Head of caudate nucleus (tissue), 42 donors: ENCODE data around the gene OR10AD1.

Experiments used
- DNase-seq, 42 donors: peaks; one replicate each; pipeline versions ENCODE4 v3.0.0 to v3.0.0-alpha.2; 2020 to 2021; ENCODE audit warnings: mixed read lengths in 7 of 42
- intact Hi-C: fragments of 100-400 bp; cut with DNase I; formaldehyde crosslinking; loops from one replicate; pipeline ENCODE4 v1.15.0; 2022

The OR10AD1 gene

DNA sequence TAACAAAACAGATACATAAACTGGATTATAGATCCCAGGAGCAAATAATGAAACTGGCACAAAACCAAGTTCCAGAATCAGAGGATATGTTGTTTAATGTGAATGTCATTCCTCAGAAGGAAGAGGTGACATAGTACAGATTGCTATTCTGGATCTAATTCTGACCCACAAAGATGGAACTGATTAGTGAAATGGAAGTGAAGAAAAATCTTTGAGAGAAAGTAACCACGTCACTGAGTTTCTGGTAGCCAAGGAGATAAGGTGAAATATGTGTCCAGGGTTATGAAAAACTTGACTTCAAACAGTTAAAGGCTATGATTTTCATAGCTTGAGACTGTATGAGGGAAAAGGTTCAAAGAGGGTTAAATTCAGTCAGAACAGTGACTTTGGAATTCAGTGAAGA, 8.3 kb downstream of the OR10AD1 start:
- no peak for DNase-seq
- intact Hi-C loops = no loop called here

DNA sequence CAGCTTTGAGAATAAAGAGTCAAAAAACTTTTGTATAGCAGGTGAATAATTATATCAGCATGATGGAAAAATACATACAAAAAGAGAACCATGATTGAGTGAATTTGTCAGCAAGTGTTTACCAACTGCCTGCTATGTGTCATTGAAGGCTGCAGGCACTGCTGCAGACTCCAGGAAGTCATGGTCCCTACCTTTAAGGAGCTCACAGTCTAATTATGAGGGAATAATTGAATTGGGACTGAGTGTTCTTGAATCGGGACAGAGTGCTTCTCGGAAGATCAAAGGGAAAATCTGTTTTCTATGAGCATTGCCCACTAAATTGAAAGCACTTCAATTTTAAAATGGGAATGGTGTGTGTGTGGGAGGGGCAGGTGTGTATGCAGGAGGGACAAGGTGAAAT, 9.5 kb downstream of the OR10AD1 start:
- DNase-seq = no peak
- intact Hi-C loops = no loop called here

DNA sequence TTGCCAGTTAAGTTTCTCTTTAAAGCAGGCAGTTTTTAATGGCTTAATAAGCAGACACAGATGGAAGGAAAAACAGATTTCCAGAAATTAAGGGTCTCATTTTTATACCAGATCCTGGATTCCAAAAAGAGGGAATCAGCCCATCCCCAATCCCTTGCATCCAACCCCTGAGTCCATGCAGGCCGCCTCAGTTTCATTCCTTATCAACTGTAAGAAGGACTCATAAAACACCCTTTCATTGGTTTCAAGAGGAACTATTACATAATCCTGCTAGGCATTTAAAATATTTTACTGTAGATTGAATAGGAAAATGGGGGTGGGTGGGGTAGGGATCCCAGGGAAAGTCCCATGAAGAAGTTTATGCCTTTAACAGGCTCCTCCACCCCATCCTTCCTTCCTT, 10.2 kb downstream of the OR10AD1 start:
- DNase-seq = no peak
- intact Hi-C loops = no loop called here

DNA sequence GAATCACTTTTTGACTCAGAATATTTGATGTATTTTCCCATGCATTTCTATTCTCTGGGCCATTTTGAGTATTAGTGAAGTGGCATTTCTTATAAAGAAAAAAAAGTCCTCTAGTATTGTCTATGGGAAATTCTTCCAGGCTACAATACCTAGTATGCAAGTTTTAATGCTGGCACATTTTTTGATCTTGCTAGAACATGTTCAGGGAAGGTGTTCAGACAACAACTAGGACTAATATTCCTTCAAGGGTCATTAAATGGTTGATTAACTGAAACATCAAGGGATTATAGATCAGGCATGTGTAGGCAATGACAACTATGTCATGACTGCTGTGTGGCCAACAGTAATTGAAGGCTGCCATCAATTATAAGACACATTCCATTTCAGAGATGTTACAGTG, 12.0 kb downstream of the OR10AD1 start:
- DNase-seq = no peak
- intact Hi-C loops = no loop called here

DNA sequence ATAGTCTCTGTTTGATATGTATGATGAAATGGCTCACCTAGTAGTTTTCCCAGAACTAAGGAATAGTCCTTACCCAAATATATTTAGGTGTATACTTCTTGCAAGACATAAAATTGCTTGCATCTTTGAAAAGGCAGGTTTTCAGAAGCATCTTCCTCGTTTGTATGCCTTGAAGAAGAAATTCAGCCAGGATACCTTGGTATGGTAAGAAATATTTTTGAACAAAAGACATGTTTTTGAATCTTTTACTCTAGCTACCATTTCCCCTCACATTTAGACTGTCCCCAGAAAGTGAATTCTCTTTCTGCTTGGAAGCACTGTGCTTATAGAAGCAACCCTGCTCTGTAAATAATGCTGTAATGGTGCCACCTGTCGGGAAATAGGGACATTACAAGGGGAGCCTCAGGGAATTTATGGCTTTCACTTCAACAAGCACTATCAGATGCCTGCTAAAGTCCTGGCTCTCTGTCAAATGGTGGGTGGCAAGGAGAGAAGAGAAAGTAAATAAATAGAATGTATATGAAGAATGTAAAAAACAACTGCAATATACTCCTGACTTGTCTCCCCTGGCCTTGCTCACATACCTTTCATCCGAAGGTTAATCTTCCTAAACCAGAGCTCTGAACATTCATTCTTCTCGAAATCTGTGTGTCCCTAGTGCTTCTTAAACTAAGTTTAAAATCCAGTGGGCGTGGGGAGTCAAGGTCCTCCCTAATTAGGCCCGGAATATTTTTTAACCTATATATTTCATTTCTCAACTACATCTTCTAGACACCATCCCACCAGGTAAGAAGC, 13.6 kb downstream of the OR10AD1 start:
- intact Hi-C loops = no loop called here
- DNase-seq = peak in 41 of 42 donors; percentile 15 to 91 (median 78)

DNA sequence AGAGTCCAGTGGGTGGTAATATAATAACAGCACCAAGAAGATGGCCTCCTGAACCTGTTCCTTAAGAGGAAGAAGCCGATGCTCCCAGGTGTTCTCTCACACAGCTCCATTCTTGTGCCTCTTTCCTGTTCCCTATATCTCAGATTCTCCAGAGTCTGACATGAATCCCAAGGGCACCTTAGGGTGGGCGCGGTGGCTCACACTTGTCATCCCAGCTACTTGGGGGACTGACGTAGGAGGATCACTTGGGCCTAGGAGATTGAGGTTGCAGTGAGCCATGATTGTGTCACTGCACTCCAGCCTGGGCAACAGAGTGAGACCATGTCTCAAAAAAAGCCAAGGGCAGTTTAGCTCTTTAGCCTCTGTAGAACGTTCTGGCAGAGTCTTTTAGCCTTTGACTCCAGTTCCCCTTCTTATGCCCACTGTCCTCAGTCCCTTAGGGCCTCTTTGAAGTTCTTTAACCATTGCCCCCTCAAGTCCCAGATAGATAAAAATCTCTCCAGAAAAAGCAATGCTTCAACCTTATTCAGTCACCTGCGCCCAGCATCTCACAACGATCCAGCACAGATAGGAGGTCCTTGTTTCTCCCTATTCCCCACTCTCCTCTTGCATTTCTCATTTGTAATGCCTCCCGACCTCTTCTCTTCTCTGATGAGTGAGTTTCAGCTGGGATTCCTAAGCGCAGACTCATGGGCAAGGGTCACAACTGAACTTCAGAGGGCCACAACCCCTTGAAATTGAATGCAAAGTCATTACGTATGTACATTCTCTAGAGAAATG, 15.0 kb downstream of the OR10AD1 start:
- intact Hi-C loops = no loop called here
- no peak for DNase-seq

DNA sequence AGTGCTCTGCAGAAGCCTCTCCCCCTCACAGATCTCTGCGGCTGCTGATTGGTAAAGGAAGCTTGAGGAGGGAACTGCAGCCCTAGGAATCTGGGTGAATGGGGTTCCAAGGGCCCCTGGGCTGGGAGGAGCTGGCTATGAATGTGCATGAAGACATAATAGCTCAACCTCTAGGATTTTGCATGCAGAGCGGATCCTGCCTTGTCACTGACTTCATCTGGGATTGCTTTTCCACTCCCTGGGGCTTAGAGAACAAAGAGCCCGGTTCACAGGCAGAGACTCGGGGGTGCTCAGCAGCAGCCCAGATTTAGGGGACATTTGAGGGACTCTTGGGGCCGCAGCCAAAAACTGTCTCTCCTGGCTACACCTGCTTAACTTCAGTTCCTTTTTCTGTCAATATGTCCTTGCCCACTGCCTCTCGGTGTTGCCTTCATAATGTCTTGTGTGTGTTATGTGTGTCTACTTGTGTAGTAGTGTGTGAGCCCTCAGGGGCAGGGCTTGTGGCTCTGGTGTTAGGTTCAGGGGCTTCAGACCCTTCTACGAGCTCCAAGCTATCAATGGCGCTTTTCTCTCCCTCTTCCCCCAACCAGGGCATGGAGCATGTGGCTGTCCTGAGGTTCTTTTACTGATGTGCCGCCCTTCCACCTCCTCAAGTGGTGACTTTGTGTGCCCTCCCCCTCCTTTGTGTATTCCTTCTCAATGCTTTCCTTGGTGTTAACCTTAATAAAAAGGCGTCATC, 17.7 kb downstream of the OR10AD1 start:
- peak in 41 of 42 donors; percentile 33 to 90 (median 63) for DNase-seq
- intact Hi-C loops = no loop called here

DNA sequence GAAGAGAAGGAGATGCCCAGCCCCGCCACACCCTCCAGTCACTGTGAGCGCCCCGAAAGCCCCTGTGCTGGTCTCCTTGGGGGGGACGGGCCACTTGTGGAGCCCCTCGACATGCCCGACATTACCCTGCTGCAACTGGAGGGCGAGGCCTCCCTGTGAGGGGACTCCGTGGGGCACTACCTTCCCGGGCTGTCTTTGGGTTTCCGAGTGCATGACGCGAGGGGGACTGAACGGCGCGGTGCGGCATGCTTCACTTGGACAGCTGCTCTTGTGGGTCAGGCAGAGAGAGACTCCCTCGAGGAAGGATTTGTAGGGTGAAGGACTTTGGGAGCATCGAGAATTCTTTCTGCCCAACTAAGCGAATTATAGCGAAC, 18.6 kb downstream of the OR10AD1 start:
- intact Hi-C loops = no loop called here
- DNase-seq = peak in 11 of 42 donors; percentile 9 to 51 (median 17)

DNA sequence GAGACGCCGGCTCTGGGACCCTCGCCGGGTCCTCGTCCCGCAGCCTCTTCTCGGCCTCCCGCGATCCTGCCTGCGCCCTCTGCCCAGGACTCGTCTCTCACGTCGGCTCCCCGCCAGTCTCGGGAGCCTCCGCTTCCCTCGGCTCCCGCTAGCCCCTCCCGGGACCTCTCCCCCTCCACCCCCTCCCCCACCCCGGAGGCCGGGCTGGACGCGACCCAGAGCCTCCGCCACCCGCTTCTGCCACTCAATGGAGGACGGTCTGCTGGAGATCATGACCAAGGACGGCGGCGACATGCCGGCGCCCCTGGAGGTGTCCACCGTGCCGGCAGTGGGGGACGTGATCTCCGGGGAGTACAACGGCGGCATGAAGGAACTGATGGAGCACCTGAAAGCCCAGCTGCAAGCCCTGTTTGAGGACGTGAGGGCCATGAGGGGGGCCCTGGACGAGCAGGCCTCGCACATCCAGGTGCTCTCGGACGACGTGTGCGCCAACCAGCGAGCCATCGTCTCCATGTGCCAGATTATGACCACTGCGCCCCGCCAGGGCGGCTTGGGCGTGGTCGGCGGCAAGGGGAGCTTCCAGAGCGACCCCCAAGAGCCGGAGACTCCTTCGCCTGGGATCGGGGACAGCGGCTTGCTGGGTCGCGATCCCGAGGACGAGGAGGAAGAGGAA, 19.1 kb downstream of the OR10AD1 start:
- peak in 12 of 42 donors; percentile 7 to 49 (median 17) for DNase-seq
- intact Hi-C loops = no loop called here

DNA sequence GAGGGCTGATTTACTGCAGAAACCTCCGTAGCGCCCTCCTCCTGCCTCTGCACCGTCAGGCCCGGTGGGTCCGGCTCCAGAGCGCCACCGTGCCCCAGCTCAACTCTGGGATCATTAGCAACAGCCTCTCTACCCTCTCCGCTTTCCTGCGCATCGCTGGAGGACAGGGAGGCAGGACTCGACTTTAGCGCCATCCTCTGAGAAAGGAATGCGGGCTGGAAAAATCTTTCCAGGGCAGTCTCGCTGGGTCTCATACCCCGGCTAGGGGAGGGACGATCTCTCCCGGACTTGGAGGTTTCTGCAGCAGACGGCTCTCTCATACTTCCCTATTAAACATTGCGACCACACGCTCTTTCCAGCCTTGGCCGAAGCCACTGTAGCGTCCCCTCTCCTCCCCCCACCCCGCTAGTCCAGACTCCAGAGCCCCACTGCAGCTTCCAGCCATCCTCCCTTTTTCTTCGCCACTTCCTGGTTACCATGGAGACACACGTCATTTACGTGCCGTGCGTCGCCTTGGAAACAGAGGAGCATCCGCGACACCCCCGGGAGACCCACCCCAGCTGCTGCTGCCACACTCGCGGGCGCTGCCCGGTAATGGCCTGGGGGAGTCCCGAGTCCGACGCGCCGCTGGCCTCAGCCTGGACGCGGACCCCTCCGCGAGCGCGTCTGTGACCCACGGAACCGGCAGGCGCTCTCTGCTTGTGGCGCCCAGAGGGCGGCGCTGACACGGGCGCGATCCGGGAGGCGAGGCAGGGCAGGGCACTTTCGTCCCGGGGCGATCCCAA, 19.8 kb downstream of the OR10AD1 start, which contains the start of gene CCDC184:
TSS of gene CCDC184 (plus strand) at position 554 of the 785 bp plus-strand sequence. CDS start 479 bp downstream, outside the sequence.
- intact Hi-C loops = no loop called here
- peak; percentile 71 to 95 (median 86) for DNase-seq

DNA sequence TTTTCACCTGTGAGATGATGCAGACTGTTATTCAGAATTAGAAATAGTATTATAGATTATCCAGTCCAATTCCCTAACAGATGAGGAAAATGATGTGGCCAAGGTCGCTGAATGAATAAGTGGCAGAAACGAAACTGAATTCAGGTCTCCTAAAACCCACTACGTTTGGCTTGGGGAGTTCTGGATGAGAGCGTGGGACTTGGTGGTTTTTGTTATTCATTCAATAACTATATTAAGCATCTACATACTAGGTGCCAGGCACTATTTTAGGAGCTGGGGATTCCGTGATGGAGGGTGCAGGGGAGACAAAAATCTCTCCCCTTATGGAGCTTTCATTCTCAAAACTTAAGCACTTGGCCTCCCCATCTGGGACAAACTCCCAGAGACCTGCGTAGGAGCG, 20.5 kb downstream of the OR10AD1 start:
- no peak for DNase-seq
- intact Hi-C loops = no loop called here

DNA sequence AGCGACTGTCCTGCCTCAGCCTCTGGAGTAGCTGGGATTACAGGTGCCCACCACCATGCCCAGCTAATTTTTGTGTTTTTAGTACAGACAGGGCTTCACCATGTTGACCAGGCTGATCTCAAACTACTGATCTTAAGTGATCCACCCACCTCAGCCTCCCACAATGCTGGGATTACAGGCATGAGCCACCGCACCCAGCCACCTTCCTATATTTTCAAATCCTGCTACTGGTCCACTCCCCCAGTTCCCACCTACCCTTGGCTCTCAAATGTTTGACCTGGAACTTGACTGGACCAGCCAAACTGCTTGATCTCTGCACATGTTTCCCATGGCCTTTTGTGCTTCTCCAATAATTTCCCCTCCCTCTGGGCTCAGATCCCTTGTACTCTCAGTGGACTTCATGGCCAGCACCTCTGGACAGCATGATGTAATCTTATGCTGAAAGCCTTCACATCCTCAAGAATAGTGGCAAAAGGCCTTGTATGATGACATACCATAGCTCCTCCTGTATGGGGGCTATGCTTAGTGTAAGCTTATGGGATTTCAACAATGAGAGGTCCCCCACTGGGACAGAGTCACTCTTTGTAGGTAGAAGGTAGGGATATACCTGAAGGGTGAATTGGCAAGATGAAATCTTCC, 22.1 kb downstream of the OR10AD1 start:
- DNase-seq = no peak
- intact Hi-C loops = no loop called here

DNA sequence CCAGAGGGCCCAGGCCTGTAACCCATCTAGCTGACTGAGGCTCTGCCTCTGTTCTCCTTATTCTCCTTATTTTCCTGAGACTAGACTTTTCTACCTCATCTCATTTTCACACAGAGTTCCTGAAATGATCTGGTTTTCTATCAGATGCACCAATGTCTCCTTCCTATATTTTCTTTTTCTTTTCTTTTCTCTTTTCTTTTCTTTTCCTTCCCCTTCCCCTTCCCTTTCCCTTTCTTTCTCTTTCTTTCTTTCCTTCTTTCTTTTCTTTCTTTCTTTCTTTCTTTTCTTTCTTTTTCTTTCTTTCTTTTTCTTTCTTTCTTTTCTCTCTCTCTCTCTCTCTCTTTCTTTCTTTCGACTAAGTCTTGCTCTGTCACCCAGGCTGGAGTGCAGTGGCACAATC, 22.7 kb downstream of the OR10AD1 start:
- intact Hi-C loops = no loop called here

DNA sequence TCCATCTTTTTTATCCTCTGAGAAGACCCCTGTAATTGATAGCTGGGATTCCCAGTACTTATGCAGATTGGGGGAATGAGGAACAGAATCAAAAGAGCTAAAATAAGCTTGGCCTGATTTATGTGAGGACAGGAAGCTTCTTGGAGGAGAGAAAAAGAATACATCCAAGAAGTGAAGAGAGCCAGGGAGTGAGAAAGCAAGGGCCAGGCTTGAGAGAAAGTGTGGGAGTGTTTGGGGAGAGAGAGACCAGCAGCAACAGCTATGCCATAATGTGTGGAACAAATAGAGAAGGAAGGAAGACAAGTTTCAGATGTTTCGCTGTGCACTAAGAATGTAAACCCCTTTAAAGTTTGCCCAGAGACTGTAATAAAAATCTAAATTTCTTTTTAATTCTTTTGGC, 23.6 kb downstream of the OR10AD1 start:
- DNase-seq = no peak
- intact Hi-C loops = no loop called here

More for the DNA sequence above, 22.7 kb downstream of the OR10AD1 start:
- no peak for DNase-seq

DNA sequence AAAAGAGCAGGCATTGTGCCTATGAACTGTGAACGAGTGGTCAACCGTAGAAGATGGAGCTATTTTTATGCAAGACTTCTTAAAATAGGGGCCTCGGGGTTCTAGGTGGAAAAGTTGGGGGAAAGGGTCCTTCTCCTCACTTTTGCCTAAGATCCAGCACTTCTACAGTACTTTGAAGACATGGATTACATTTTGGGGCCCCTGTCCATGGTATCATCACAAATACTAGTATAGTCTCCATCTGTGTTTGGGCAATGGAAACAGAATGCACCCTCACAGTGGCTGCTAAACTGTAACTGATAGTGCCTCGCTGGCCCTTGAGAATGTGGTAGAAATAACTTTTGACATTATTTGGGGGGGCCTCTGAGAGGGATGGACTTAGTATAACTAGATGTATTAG, 25.1 kb downstream of the OR10AD1 start:
- intact Hi-C loops = no loop called here
- no peak for DNase-seq

DNA sequence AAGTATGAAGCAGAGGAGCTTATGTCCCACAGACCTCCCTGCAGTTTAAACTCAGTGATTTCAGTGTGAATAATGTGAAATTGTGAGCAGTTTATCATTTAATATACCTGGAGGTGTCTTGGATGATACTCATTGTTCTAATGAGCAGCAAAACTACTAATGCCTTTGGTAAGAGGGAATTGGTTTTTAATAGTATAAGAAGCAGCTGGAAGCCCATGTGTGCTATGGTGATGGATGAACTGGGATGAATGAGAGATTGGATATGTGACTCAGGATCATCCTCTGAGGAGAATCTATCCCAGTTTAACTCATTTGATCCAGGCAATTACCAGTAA, 26.7 kb downstream of the OR10AD1 start:
- no peak for DNase-seq
- intact Hi-C loops = no loop called here

DNA sequence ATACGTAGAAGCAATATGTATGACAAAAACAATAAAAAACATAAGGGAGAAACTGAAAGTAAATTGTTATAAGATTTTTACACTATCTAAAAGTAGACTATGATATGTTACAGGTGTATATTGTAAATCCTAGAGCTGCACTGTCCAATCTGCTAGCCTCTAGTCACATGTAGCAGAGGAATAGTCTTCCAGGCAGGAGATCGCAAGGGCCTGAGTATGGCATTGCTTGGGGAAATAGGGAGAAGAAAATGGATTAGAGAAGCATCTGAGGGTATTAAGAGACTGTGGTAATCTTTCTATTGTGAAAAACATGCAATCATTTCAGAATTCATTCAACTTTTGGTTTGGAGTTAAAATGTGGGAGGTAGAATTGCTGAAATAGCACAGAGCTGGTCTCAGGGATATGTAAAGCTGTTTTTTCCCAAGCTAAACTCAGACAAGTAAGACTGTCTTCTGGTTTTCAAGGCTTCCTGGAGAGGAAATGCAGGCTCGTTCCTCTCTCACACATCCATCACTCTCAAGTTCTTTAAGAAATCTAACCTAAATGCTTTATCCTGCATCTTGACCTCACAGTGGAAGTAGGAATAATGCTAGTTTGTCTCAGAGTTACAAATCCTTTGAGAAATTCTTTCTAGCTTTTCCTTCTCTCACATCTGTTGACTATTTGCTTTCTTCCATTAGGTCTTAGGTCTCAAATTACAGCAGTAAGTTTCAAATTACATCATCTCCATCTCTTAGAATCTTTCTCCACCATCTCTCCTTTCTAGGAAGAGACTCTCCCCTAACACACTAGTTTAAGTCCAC, 27.3 kb downstream of the OR10AD1 start:
- intact Hi-C loops = no loop called here
- no peak for DNase-seq
